Caco-2 (cell line): ENCODE data around the gene TPX2. TPM values are rescaled to one million over a fixed set of nuclear protein-coding genes. Genes with fewer than 3 reads are reported as not detected.

Source experiments
- BruUV-seq: library from RNA; stranded (reverse); fragments of 400-500 nt; replicated peaks from 2 replicates; lab custom pipeline; 2021; lab: Mats Ljungman, UMichigan
- CTCF ChIA-PET: fragments of 300-600 bp; sonication (Branson Sonifier 250); formaldehyde crosslinking; loops from one replicate; lab custom pipeline; 2022; ENCODE audit warnings: antibody characterized with exemption; lab: Charles Lee
- POLR2A ChIA-PET: fragments of 300-600 bp; sonication (Branson Sonifier 250); formaldehyde crosslinking; loops from one replicate; lab custom pipeline; 2022; ENCODE audit warnings: antibody characterized with exemption; lab: Charles Lee
- DNase-seq, 2 experiments: peaks; one replicate each; pipeline versions ENCODE4 v3.0.0 to v3.0.0-alpha.2; 2020 to 2022
- H3K27me3 ChIP-seq: replicated peaks from 2 replicates; pipeline ENCODE4 v1.6.0; 2011; ENCODE audit warnings: low read length; ENCODE audit not compliant: control insufficient read depth, insufficient read depth
- H3K36me3 ChIP-seq: 2 replicates; pipeline ENCODE4 v1.5.1; 2011; ENCODE audit warnings: low read length; ENCODE audit not compliant: control insufficient read depth, insufficient read depth
- H3K4me1 ChIP-seq: fragments of 250-450 bp; sonication (Bioruptor Pico); 2 replicates; pipeline ENCODE4 v1.5.1; 2020; ENCODE audit warnings: mild to moderate bottlenecking
- H3K4me3 ChIP-seq: 2 replicates; pipeline ENCODE4 v1.5.1; 2011; ENCODE audit warnings: low read depth, mild to moderate bottlenecking, control low read depth, low read length
- H3K9me3 ChIP-seq: fragments of 250-450 bp; sonication (Bioruptor Pico); 2 replicates; pipeline ENCODE4 v1.5.1; 2020; ENCODE audit warnings: mild to moderate bottlenecking, moderate library complexity
- H3K27ac Mint-ChIP-seq: one replicate; pipeline ENCODE4 v1.8.0; 2022; ENCODE audit warnings: mixed read lengths; ENCODE audit not compliant: unreplicated experiment
- H3K27me3 Mint-ChIP-seq: one replicate; pipeline ENCODE4 v1.8.0; 2022; ENCODE audit warnings: mixed read lengths; ENCODE audit not compliant: insufficient read depth, unreplicated experiment
- H3K36me3 Mint-ChIP-seq: one replicate; pipeline ENCODE4 v1.8.0; 2022; ENCODE audit warnings: mild to moderate bottlenecking, mixed read lengths; ENCODE audit not compliant: insufficient read depth, unreplicated experiment
- H3K4me1 Mint-ChIP-seq: one replicate; pipeline ENCODE4 v1.8.0; 2022; ENCODE audit warnings: low read depth, mixed read lengths; ENCODE audit not compliant: unreplicated experiment
- H3K4me3 Mint-ChIP-seq: one replicate; pipeline ENCODE4 v1.8.0; 2022; ENCODE audit warnings: mild to moderate bottlenecking, moderate library complexity, mixed read lengths; ENCODE audit not compliant: unreplicated experiment
- H3K9me3 Mint-ChIP-seq: one replicate; pipeline ENCODE4 v1.8.0; 2022; ENCODE audit warnings: mixed read lengths; ENCODE audit not compliant: unreplicated experiment
- CTCF ChIP-seq, 2 experiments: fragments of 200-600 bp in 1 of 2; IDR thresholded peaks; 1 replicate in 1 of 2; 2 replicates in 1 of 2; pipeline versions ENCODE4 v1.5.1 to v1.8.0; 2011 to 2022; ENCODE audit warnings: antibody characterized with exemption in 1 of 2, control low read depth in 1 of 2, inconsistent platforms in 1 of 2, low read depth in 1 of 2, low read length in 1 of 2, mild to moderate bottlenecking in 1 of 2, moderate library complexity in 1 of 2; ENCODE audit not compliant: insufficient read depth in 1 of 2, severe bottlenecking in 1 of 2, unreplicated experiment in 1 of 2
- intact Hi-C: fragments of 100-400 bp; cut with micrococcal nuclease; formaldehyde crosslinking; loops from one replicate; pipeline ENCODE4 v1.10.0; 2022; ENCODE audit not compliant: unreplicated experiment
- total RNA-seq: library from RNA; stranded (reverse); gene quantifications from 2 replicates; pipeline ENCODE4 v1.2.3, GENCODE V29; 2022

Gene TPX2
- total RNA-seq, 1 experiment from 2014 or later: 237 TPM

GRCh38 chr20:31824125-31824485 is 85.0 kb downstream of the TPX2 start:
- Mint-ChIP-seq H3K36me3 (no peaks in the 10 kb centered on the region), H3K4me3 (no peak overlapping the region), H3K27ac (no peak overlapping the region), H3K27me3 (no peaks in the 10 kb centered on the region), H3K4me1 (no peaks in the 10 kb centered on the region), H3K9me3 (no peaks in the 10 kb centered on the region)
- no peaks in the 10 kb centered on the region for H3K9me3 ChIP-seq
- ChIA-PET POLR2A (no interaction called here), CTCF (interaction anchor here (0.7 to 3.8 kb wide), 7 partner anchors 11 to 208 kb away, joined by 3 to 32 read pairs (median 7); partner anchors contain the start of gene PDRG1)
- H3K27me3 ChIP-seq: no peaks in the 10 kb centered on the region
- no peaks in the 10 kb centered on the region for H3K36me3 ChIP-seq
- no TSS peak for BruUV-seq
- intact Hi-C loops: no loop called here
- no peaks in the 10 kb centered on the region for H3K4me1 ChIP-seq
- TF ChIP-seq CTCF (IDR thresholded peaks at IDR 0.05; ENCODE audit: insufficient read depth in 1 of 2, low read depth in 1 of 2, low read length in 1 of 2, severe bottlenecking in 1 of 2, unreplicated experiment in 1 of 2): no peak
- no peak for DNase-seq
- no peak overlapping the region for H3K4me3 ChIP-seq

GRCh38 chr20:31824554-31825313 is 85.6 kb downstream of the TPX2 start:
- no peaks in the 10 kb centered on the region for H3K36me3 Mint-ChIP-seq
- H3K27ac Mint-ChIP-seq: no peak overlapping the region
- Histone ChIP-seq H3K4me1 (no peaks in the 10 kb centered on the region), H3K27me3 (no peaks in the 10 kb centered on the region), H3K9me3 (no peaks in the 10 kb centered on the region), H3K36me3 (no peaks in the 10 kb centered on the region), H3K4me3 (no peak overlapping the region)
- no TSS peak for BruUV-seq
- no peaks in the 10 kb centered on the region for H3K27me3 Mint-ChIP-seq
- H3K9me3 Mint-ChIP-seq: no peaks in the 10 kb centered on the region
- no peak overlapping the region for H3K4me3 Mint-ChIP-seq
- no peak for DNase-seq
- POLR2A ChIA-PET: no interaction called here
- no peak for TF ChIP-seq CTCF (IDR thresholded peaks at IDR 0.05; ENCODE audit: insufficient read depth in 1 of 2, low read depth in 1 of 2, low read length in 1 of 2, severe bottlenecking in 1 of 2, unreplicated experiment in 1 of 2)
- CTCF ChIA-PET: interaction anchor here (0.7 to 3.8 kb wide), 5 partner anchors 22 to 207 kb away, joined by 3 to 32 read pairs (median 7); partner anchors contain the start of gene PDRG1
- no peaks in the 10 kb centered on the region for H3K4me1 Mint-ChIP-seq
- intact Hi-C loops: no loop called here

GRCh38 chr20:31826074-31826473 is 87.0 kb downstream of the TPX2 start:
- POLR2A ChIA-PET: no interaction called here
- Histone ChIP-seq H3K27me3 (no peaks in the 10 kb centered on the region), H3K36me3 (no peaks in the 10 kb centered on the region), H3K4me3 (no peak overlapping the region), H3K4me1 (no peaks in the 10 kb centered on the region), H3K9me3 (no peaks in the 10 kb centered on the region)
- no peak overlapping the region for H3K4me3 Mint-ChIP-seq
- BruUV-seq: no TSS peak
- no peak for TF ChIP-seq CTCF (IDR thresholded peaks at IDR 0.05; ENCODE audit: insufficient read depth in 1 of 2, low read depth in 1 of 2, low read length in 1 of 2, severe bottlenecking in 1 of 2, unreplicated experiment in 1 of 2)
- H3K9me3 Mint-ChIP-seq: no peaks in the 10 kb centered on the region
- no peak for DNase-seq
- CTCF ChIA-PET: interaction anchor here (0.6 kb wide), 1 partner anchor 199 kb away, joined by 3 read pairs; no protein-coding TSS in a partner anchor
- H3K4me1 Mint-ChIP-seq: no peaks in the 10 kb centered on the region
- no peaks in the 10 kb centered on the region for H3K27me3 Mint-ChIP-seq
- intact Hi-C loops: no loop called here
- no peak overlapping the region for H3K27ac Mint-ChIP-seq
- no peaks in the 10 kb centered on the region for H3K36me3 Mint-ChIP-seq
